H1 (cell line): ENCODE measurements around the gene COBLL1. TPM values are rescaled to one million over a fixed set of nuclear protein-coding genes. Genes with fewer than 3 reads are reported as not detected.

ENCODE experiments used
- CTCF ChIA-PET: fragments of 300-600 bp; sonication (Branson Sonifier 250); formaldehyde crosslinking; loops from one replicate; lab custom pipeline; 2021; ENCODE audit not compliant: partially characterized antibody; lab: Charles Lee
- POLR2A ChIA-PET: fragments of 300-600 bp; sonication (Branson Sonifier 250); formaldehyde crosslinking; loops from one replicate; lab custom pipeline; 2021; ENCODE audit warnings: inconsistent platforms; ENCODE audit not compliant: partially characterized antibody; lab: Charles Lee
- DNase-seq, 2 experiments: peaks; one replicate each; pipeline versions ENCODE4 v3.0.0 to v3.0.0-alpha.2; 2010 to 2022; ENCODE audit warnings: low spot score in 2 of 2, low read depth in 1 of 2, mixed read lengths in 1 of 2
- FAIRE-seq: peaks from 2 replicates; lab custom pipeline; 2011; peaks lifted over from hg19 to GRCh38; lab: Jason Lieb, UNC
- H2AFZ ChIP-seq: 2 replicates; pipeline ENCODE4 v1.8.1; 2012; ENCODE audit warnings: low read length, inconsistent platforms
- H2AK5ac ChIP-seq: 2 replicates; pipeline ENCODE4 v1.6.1; 2013; ENCODE audit warnings: low read depth, low read length
- H2BK120ac ChIP-seq: replicated peaks from 2 replicates; pipeline ENCODE3; 2013; ENCODE audit warnings: low read depth, low read length, inconsistent platforms
- H2BK12ac ChIP-seq: 2 replicates; pipeline ENCODE4 v1.6.1; 2013; ENCODE audit warnings: low read depth, low read length
- H2BK15ac ChIP-seq: 2 replicates; pipeline ENCODE4 v1.6.1; 2013; ENCODE audit warnings: low read length
- H2BK20ac ChIP-seq: 2 replicates; pipeline ENCODE4 v1.6.1; 2013; ENCODE audit warnings: low read length
- H2BK5ac ChIP-seq: 2 replicates; pipeline ENCODE4 v1.6.1; 2013; ENCODE audit warnings: low read depth, low read length
- H3K14ac ChIP-seq: 2 replicates; pipeline ENCODE4 v1.6.1; 2013; ENCODE audit warnings: inconsistent platforms; ENCODE audit not compliant: insufficient read length
- H3K18ac ChIP-seq: 2 replicates; pipeline ENCODE4 v1.6.1; 2013; ENCODE audit warnings: low read length; ENCODE audit errors: extremely low read depth
- H3K23ac ChIP-seq: 2 replicates; pipeline ENCODE4 v1.6.1; 2013; ENCODE audit warnings: inconsistent platforms; ENCODE audit not compliant: insufficient read length
- H3K23me2 ChIP-seq: 2 replicates; pipeline ENCODE4 v1.6.1; 2013; ENCODE audit warnings: low read depth, low read length
- H3K27ac ChIP-seq: 2 replicates; pipeline ENCODE4 v1.6.1; 2011; ENCODE audit warnings: low read depth, low read length, inconsistent platforms
- H3K27me3 ChIP-seq, 4 experiments: replicated peaks in 1 of 4; 1 replicate in 1 of 4; 2 replicates in 3 of 4; pipeline versions ENCODE4 v1.6.1 to v1.8.1; 2011 to 2013; ENCODE audit warnings: low read length in 3 of 4, mild to moderate bottlenecking in 3 of 4, inconsistent platforms in 2 of 4, mixed read lengths in 2 of 4, moderate library complexity in 1 of 4; ENCODE audit not compliant: control insufficient read depth in 3 of 4, insufficient read depth in 3 of 4; ENCODE audit errors: extremely low read depth in 1 of 4
- H3K36me3 ChIP-seq, 4 experiments: 2 replicates each; pipeline versions ENCODE4 v1.6.1 to v1.8.1; 2011 to 2013; ENCODE audit warnings: mild to moderate bottlenecking in 4 of 4, low read length in 3 of 4, moderate library complexity in 2 of 4, control low read depth in 1 of 4, inconsistent platforms in 1 of 4; ENCODE audit not compliant: insufficient read depth in 4 of 4, control insufficient read depth in 2 of 4
- H3K4ac ChIP-seq: replicated peaks from 2 replicates; pipeline ENCODE3; 2013; ENCODE audit warnings: low read length, low read depth, mixed read lengths, inconsistent platforms; ENCODE audit not compliant: insufficient read length
- H3K4me1 ChIP-seq, 4 experiments: replicated peaks in 1 of 4; 1 replicate in 1 of 4; 2 replicates in 3 of 4; pipeline versions ENCODE4 v1.6.1 to v1.8.1; 2011 to 2013; ENCODE audit warnings: low read length in 3 of 4, inconsistent platforms in 2 of 4, mixed read lengths in 1 of 4; ENCODE audit not compliant: insufficient read depth in 4 of 4, control insufficient read depth in 3 of 4
- H3K4me2 ChIP-seq, 2 experiments: 2 replicates each; pipeline versions ENCODE4 v1.6.1 to v1.8.1; 2011 to 2013; ENCODE audit warnings: low read depth in 2 of 2, low read length in 2 of 2, control low read depth in 1 of 2, inconsistent platforms in 1 of 2, mild to moderate bottlenecking in 1 of 2; ENCODE audit not compliant: insufficient read depth in 1 of 2
- H3K4me3 ChIP-seq, 4 experiments: fragments of 200-600, 300-600 bp in 1 of 4; sonication (generic), shearing (Covaris generic), sonication (Bioruptor Twin) in 1 of 4; 2 replicates each; pipeline versions ENCODE4 v1.5.1 to v1.8.1; 2011 to 2016; ENCODE audit warnings: low read length in 4 of 4, low read depth in 3 of 4, control low read depth in 2 of 4, inconsistent platforms in 2 of 4, mild to moderate bottlenecking in 2 of 4, mixed read lengths in 1 of 4, moderate library complexity in 1 of 4; ENCODE audit not compliant: insufficient read depth in 2 of 4; ENCODE audit errors: extremely low read depth in 1 of 4
- H3K56ac ChIP-seq: replicated peaks from 2 replicates; pipeline ENCODE3; 2013; ENCODE audit warnings: low read depth, mild to moderate bottlenecking, mixed read lengths, low read length, inconsistent platforms; ENCODE audit not compliant: insufficient read length
- H3K79me1 ChIP-seq: 2 replicates; pipeline ENCODE4 v1.6.1; 2013; ENCODE audit warnings: low read depth, low read length, control low read depth
- H3K79me2 ChIP-seq, 2 experiments: 2 replicates each; pipeline versions ENCODE4 v1.6.1 to v1.8.1; 2012 to 2013; ENCODE audit warnings: low read length in 2 of 2, mild to moderate bottlenecking in 2 of 2, inconsistent platforms in 1 of 2; ENCODE audit not compliant: insufficient read depth in 2 of 2, control insufficient read depth in 1 of 2
- H3K9ac ChIP-seq, 4 experiments: replicated peaks in 1 of 4; 1 replicate in 1 of 4; 2 replicates in 3 of 4; pipeline versions ENCODE4 v1.6.1 to v1.8.1; 2011 to 2013; ENCODE audit warnings: low read depth in 3 of 4, low read length in 3 of 4, control low read depth in 2 of 4, mild to moderate bottlenecking in 2 of 4, moderate library complexity in 2 of 4, inconsistent platforms in 1 of 4; ENCODE audit errors: extremely low read depth in 1 of 4
- H3K9me3 ChIP-seq, 2 experiments: 2 replicates each; pipeline versions ENCODE4 v1.6.1 to v1.8.1; 2012 to 2013; ENCODE audit warnings: mild to moderate bottlenecking in 2 of 2, moderate library complexity in 2 of 2, control low read depth in 1 of 2, inconsistent platforms in 1 of 2, low read depth in 1 of 2, low read length in 1 of 2, mixed read lengths in 1 of 2; ENCODE audit not compliant: insufficient read depth in 2 of 2
- H4K20me1 ChIP-seq, 2 experiments: replicated peaks in 1 of 2; 2 replicates each; pipeline versions ENCODE3 to v1.8.1; 2011 to 2013; ENCODE audit warnings: inconsistent platforms in 2 of 2, low read length in 2 of 2, mild to moderate bottlenecking in 1 of 2; ENCODE audit not compliant: insufficient read depth in 2 of 2, control insufficient read depth in 1 of 2
- H4K5ac ChIP-seq: 2 replicates; pipeline ENCODE4 v1.6.1; 2013; ENCODE audit warnings: low read length, low read depth, mixed read lengths, inconsistent platforms; ENCODE audit not compliant: insufficient read length
- H4K8ac ChIP-seq: 2 replicates; pipeline ENCODE4 v1.8.0; 2013; ENCODE audit warnings: mild to moderate bottlenecking, moderate library complexity, low read length, inconsistent platforms; ENCODE audit not compliant: insufficient read depth; ENCODE audit errors: extremely low read depth
- H4K91ac ChIP-seq: replicated peaks from 2 replicates; pipeline ENCODE3; 2013; ENCODE audit warnings: low read length, mixed read lengths, inconsistent platforms; ENCODE audit not compliant: insufficient read length
- BACH1 ChIP-seq: IDR thresholded peaks from 2 replicates; pipeline ENCODE4 v1.6.1; 2012; ENCODE audit warnings: low read length, improper control_type of control experiment
- CHD1 ChIP-seq: IDR thresholded peaks from 2 replicates; pipeline ENCODE4 v1.6.1; 2012; ENCODE audit warnings: low read depth, low read length, improper control_type of control experiment
- EP300 ChIP-seq, 2 experiments: IDR thresholded peaks; 1 replicate in 1 of 2; 2 replicates in 1 of 2; pipeline ENCODE4 v1.6.1; 2011 to 2012; ENCODE audit warnings: low read depth in 2 of 2, low read length in 2 of 2, mild to moderate bottlenecking in 2 of 2, borderline replicate concordance in 1 of 2, inconsistent platforms in 1 of 2, moderate library complexity in 1 of 2
- EZH2 ChIP-seq: fragments of 200-600 bp; sonication (generic); IDR thresholded peaks from 2 replicates; pipeline ENCODE4 v1.7.1; 2012; ENCODE audit warnings: low read depth, mild to moderate bottlenecking, moderate library complexity, low read length, inconsistent platforms; ENCODE audit not compliant: severe bottlenecking
- JUN ChIP-seq: IDR thresholded peaks from 2 replicates; pipeline ENCODE4 v1.6.1; 2011; ENCODE audit warnings: low read depth, mild to moderate bottlenecking, improper control_type of control experiment, low read length
- MAX ChIP-seq: IDR thresholded peaks from 2 replicates; pipeline ENCODE4 v1.6.1; 2012; ENCODE audit warnings: inconsistent platforms
- NANOG ChIP-seq: IDR thresholded peaks from 2 replicates; pipeline ENCODE4 v1.6.1; 2011; ENCODE audit warnings: low read length, low read depth, mild to moderate bottlenecking, inconsistent platforms; ENCODE audit not compliant: insufficient read depth, poor library complexity, severe bottlenecking
- SIX5 ChIP-seq: IDR thresholded peaks from 2 replicates; pipeline ENCODE4 v1.6.1; 2011; ENCODE audit warnings: mild to moderate bottlenecking, low read depth, low read length
- SP1 ChIP-seq: IDR thresholded peaks from 2 replicates; pipeline ENCODE4 v1.6.1; 2011; ENCODE audit warnings: low read depth, low read length
- TAF1 ChIP-seq: IDR thresholded peaks from 2 replicates; pipeline ENCODE4 v1.6.1; 2011; ENCODE audit warnings: mild to moderate bottlenecking, low read depth, low read length
- TAF7 ChIP-seq: optimal IDR thresholded peaks from 2 replicates; pipeline ENCODE3; 2011; ENCODE audit warnings: low read depth, mild to moderate bottlenecking, inconsistent platforms, low read length, moderate library complexity, borderline replicate concordance
- WGBS, 2 experiments: shearing (Covaris generic) in 1 of 2; methylation state at CpG; one replicate each; pipeline versions ENCODE4 v1.1.6 to v1.1.7; 2013 to 2015; ENCODE audit warnings: low lambda C conversion rate in 2 of 2, mixed read lengths in 2 of 2, inconsistent platforms in 1 of 2, low coverage in 1 of 2, missing lambda C conversion rate in 1 of 2; ENCODE audit not compliant: insufficient replicate concordance in 2 of 2, insufficient coverage in 1 of 2, insufficient read length in 1 of 2; ENCODE audit errors: extremely low coverage in 1 of 2, missing lambda C conversion rate in 1 of 2; 5-methylcytosine and 5-hydroxymethylcytosine counted together
- polyA plus RNA-seq, 7 experiments: library from polyadenylated mRNA; depleted of rRNA in 3 of 7; stranded (reverse) in 5 of 7; unstranded in 2 of 7; fragments of >200 nt in 5 of 7; fragments of 200-250 nt in 2 of 7; gene quantifications; 1 replicate in 5 of 7; 2 replicates in 1 of 7; 4 replicates in 1 of 7; pipeline versions ENCODE4 v1.2.1 to v1.2.3, GENCODE V29; 2011 to 2013; ENCODE audit warnings: missing spikeins in 2 of 7, mixed read lengths in 2 of 7
- total RNA-seq: library from RNA; stranded (reverse); fragmentation: NEBNext Ultra II Directional; extraction: Animal tissue kit (Norgen Biotek cat#: 25700); gene quantifications from 2 replicates; pipeline ENCODE4 v1.2.1, GENCODE V29; 2021

COBLL1 gene
- total and polyA plus RNA-seq, 2 of the 8 experiments (the other 6 are each of a cell fraction or from before 2014, with no cell fraction given) = 2.2 to 6.2 TPM

GRCh38 chr2:164755952-164756351 is 85.7 kb downstream of the COBLL1 start:
- Histone ChIP-seq H3K4me1 (no peaks in the 10 kb centered on the region), H4K8ac (no peak overlapping the region), H2AK5ac (no peak overlapping the region), H3K18ac (no peak overlapping the region), H3K9ac (no peak overlapping the region), H2AFZ (no peak overlapping the region), H3K36me3 (no peaks in the 10 kb centered on the region), H3K9me3 (no peaks in the 10 kb centered on the region), H4K5ac (no peak overlapping the region), H2BK15ac (no peak overlapping the region), H3K4me2 (no peak overlapping the region), H2BK20ac (no peak overlapping the region), H2BK120ac (no peak overlapping the region), H3K23me2 (no peaks in the 10 kb centered on the region; the same call in 1 of the 2 replicates), H4K20me1 (no peaks in the 10 kb centered on the region), H2BK5ac (no peak overlapping the region), H3K79me1 (no peaks in the 10 kb centered on the region), H3K23ac (no peak overlapping the region), H3K27me3 (no peaks in the 10 kb centered on the region), H2BK12ac (no peak overlapping the region), H3K4me3 (no peak overlapping the region), H3K27ac (no peak overlapping the region), H4K91ac (no peak overlapping the region), H3K79me2 (no peaks in the 10 kb centered on the region), H3K4ac (no peak overlapping the region), H3K14ac (no peak overlapping the region), H3K56ac (no peak overlapping the region)
- ChIA-PET POLR2A (no interaction called here), CTCF (interaction anchor here (0.7 kb wide), 1 partner anchor 21 kb away, joined by 5 read pairs; no protein-coding TSS in a partner anchor)
- WGBS, 2 experiments = 96% methylated on average over 2 of the region's 2 CpGs; no CpG with 5 or more reads in 1 of the 2 experiments
- no peak for FAIRE-seq
- no peak for TF ChIP-seq BACH1
- no peak for TF ChIP-seq MAX
- TF ChIP-seq TAF1 = no peak
- TF ChIP-seq SP1 = no peak
- no peak for TF ChIP-seq TAF7
- TF ChIP-seq NANOG = no peak
- TF ChIP-seq SIX5 = no peak
- no peak for TF ChIP-seq CHD1
- no peak for TF ChIP-seq JUN
- no peak for TF ChIP-seq EP300 (IDR thresholded peaks at IDR 0.05; ENCODE audit: borderline replicate concordance in 1 of 2, low read depth in 2 of 2, low read length in 2 of 2)
- TF ChIP-seq EZH2 = no peak
- no peak for DNase-seq
